ENCODE results near the gene MINDY2.
A peak's percentile ranks its signal among the peaks of the same experiment; 100 is the strongest.

The MINDY2 gene, protein sequence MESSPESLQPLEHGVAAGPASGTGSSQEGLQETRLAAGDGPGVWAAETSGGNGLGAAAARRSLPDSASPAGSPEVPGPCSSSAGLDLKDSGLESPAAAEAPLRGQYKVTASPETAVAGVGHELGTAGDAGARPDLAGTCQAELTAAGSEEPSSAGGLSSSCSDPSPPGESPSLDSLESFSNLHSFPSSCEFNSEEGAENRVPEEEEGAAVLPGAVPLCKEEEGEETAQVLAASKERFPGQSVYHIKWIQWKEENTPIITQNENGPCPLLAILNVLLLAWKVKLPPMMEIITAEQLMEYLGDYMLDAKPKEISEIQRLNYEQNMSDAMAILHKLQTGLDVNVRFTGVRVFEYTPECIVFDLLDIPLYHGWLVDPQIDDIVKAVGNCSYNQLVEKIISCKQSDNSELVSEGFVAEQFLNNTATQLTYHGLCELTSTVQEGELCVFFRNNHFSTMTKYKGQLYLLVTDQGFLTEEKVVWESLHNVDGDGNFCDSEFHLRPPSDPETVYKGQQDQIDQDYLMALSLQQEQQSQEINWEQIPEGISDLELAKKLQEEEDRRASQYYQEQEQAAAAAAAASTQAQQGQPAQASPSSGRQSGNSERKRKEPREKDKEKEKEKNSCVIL

DNA sequence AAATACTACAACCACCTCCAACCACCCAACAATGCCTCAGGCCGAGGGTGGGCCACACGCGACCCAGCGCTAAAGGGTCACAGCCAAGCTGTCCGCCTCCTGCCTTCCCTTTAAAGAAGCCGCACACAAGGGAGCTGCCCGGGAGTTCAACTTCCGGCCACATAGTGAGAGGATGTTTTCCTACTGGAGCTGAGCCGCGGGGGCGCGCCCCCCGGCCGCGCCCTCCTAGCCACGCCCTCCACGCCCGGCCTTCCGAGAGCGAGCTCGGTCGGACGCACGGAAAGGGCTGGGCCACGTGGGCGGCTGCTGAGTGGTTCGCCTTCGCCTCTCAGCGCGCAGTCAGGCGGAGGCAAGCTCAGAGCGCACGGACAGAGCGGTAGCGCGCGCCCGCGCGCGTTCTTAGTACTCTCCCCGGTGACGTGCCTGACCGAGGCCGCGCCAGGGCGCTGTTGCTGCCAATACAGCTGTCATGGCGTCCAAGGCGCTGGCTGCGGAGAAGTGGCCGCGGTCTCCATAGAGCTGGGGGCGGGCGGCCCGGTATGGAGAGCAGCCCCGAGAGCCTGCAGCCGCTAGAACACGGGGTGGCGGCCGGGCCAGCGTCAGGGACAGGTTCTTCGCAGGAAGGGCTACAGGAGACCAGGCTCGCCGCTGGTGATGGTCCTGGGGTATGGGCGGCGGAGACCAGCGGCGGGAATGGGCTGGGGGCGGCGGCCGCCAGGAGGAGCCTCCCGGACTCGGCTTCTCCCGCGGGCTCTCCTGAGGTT lies at the start of gene MINDY2:
Gene MINDY2 (plus strand): TSS at position 446 of the 764 bp plus-strand sequence. CDS start 94 bp downstream, at position 540.
- DNase-seq = peak; percentile 95

- DNase-seq = no peak
These were observed 46.6 kb upstream of the MINDY2 start for GRCh38 chr15:58724466-58724865.

DNA sequence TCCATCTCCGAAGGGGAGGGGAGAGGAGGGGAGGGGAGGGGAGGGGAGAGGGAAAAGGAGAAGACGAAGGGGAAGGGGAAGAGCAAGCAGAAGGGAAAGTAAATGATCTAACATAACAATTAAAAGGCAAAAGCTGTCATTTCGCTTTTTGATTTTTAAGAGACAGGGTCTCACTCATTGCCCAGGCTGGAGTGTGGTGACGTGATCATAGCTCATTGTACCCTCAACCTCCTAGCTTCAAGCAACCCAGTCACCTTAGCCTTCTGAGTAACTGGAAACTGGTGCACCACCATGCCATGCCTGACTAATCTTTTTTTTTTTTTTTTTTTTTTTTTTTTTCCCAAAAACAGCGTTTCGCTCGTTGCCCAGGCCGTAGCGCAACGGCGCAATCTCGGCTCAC lies 44.2 kb upstream of the MINDY2 start:
- DNase-seq = no peak

DNA sequence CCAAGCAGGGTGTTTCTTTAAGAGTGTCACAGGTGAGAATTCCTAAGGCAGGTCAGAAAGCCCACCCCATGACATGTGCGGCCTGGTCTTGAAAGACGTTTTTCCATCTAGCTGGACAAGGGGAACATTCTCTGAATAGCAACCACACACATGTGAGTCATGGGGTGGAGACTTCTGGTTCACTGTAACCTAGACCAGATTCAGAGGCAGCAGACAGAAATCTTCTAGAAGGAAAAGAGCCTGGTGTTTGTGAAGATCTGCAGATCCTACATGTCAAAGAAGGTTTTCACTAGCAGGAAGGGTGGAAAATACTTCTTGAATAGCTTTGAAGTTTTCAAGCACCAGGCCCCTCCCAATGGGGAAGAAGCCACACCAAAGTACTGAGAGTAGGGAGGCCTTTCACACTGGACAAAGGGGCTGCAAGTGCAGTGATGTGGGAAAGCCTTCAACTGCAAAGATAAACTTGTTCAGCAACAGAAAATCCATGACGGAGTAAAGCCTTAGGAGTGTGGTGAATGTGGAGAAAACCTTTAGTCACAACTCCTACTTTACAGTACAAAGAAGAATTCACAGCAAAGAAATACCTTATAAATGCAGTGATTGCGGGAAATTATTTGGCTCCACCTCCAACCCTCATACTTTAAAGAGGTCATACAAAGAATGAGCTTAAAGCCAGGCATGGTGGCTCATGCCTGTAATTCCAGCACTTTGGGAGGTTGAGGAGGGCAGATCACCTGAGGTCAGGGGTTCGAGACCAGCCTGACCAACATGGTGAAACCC lies 39.2 kb upstream of the MINDY2 start:
- DNase-seq = no peak

- DNase-seq = no peak
These were observed 38.3 kb upstream of the MINDY2 start for GRCh38 chr15:58732625-58733363.

- no peak for DNase-seq
These were observed 36.2 kb upstream of the MINDY2 start for GRCh38 chr15:58734859-58735258.

GRCh38 chr15:58736018-58736643 lies 35.0 kb upstream of the MINDY2 start:
- no peak for DNase-seq

DNA sequence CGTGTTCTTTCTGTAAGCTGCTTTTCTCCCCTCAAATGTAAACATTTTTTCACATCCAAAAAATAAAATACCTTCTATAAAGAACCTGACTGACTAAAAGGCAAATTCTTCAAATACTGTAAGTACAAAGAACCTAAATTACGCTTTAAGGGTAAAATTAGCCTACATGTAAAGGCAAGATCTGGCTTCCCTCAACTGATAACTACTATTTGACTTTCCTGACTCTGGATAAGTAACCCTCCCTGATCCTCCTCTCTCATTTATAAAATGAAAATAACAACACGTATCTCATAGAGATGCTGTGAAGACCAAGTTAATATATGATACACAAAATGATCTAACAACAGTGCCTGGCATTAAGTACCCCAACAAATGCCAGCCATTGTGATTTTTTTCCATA lies 33.8 kb upstream of the MINDY2 start:
- DNase-seq = no peak

- DNase-seq = no peak
These were observed 32.9 kb upstream of the MINDY2 start for GRCh38 chr15:58738046-58738707.

DNA sequence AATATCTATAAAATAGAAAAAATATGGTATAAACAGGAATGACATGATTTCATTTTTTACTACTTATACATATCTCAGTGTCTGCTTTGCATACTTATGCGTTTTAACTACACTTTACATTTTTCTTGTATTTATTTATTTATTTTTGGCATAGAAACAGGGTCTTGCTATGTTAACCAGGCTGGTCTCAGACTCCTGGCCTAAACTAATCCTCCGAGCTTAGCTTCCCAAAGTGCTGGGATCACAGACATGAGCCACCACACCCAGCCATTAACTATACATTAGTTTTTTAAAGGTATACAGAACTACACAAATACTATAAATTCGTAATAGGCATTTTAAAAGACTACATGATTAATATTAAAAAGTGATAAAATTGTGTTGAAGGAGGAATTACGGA lies 30.7 kb upstream of the MINDY2 start:
- DNase-seq = no peak

DNA sequence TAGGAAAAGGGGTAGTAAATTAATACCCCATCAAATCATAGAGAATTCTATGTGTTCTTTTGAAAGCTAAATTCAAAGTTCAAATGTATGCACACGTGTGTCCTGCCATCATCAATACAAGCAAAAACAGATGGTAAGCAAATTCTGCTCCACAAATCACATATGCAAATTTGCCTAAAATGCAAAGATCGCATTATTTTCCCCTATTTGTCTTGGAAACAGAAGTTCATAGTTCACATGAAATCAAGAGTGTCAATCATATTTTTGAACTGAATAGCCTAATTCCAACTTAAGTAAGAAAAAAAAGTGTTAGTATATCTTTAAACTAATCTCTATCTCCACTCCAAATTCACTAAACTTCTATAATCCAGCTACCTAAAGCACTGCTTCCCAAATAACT lies 30.1 kb upstream of the MINDY2 start:
- no peak for DNase-seq

GRCh38 chr15:58742022-58742813 lies 28.9 kb upstream of the MINDY2 start:
- DNase-seq = no peak

DNA sequence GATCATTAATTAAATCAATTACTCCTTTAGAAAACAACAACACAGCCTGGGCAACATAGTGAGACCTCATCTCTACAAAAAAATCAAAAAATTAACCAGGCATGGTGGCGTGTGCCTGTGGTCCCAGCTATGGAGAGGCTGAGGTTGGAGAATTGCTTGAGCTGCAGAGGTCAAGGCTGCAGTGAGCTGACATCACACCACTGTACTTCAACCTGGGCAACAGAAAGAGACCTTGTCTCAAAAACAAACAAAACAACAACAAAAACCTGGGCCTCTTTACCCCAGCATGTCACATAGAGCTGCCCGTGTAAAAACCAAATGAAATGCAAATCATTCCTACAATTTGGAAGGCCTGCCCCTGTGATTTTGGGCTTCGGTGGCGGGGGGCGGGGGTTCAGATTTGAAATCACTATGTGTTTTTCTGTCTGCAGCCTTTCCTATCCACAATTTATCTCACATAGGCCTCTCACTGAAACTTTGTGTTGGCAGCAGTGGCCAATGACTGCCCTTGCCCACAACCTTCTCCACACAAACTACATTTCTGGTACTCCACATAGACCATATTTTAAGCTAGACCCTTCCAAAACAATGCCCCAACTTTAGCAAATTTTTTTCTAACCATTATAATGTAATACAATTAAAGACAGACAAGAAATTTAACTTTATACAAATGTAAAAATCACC lies 28.1 kb upstream of the MINDY2 start:
- no peak for DNase-seq

GRCh38 chr15:58746174-58746573 lies 24.9 kb upstream of the MINDY2 start:
- no peak for DNase-seq

DNA sequence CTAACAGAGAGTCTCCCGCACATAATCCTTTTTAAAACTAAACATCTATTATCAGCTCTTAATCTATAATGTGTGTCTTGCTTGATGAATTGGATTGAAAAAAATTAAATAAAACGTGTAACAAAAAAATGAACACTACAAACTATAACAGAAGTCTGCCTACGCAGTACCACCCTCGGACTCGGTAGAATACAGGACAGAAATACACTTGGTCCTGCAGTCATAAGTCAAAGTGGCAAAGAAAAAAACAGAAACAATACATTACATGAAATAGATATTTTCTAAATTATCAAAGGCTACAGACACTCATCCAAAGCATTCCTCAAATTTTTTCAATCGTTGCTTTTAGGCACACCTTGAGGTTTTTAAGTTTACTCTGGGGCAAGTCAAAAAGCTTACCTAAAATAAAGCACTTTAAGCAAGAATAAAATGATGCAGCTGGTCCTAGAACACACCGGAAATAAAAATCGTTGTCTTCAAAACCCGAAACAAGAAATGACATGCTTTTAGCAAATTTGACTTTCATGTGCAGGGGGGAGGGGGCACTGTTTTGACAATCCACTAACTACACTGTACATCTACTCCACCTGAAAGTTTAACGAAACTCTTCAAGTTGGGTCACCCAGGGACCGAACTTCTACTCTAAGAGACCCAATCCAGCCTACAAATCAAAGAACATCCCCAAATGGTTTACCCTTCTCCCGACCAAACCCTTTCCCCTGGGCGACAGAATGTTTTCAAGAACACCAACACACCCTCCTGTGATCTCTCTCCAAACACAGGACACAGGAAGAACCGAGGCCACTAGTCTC lies 22.9 kb upstream of the MINDY2 start:
- DNase-seq = no peak

- peak; percentile 25 for DNase-seq
These were observed 22.1 kb upstream of the MINDY2 start for GRCh38 chr15:58748852-58749531.

GRCh38 chr15:58749532-58750337 lies 21.4 kb upstream of the MINDY2 start, which contains the start of gene ADAM10:
Gene ADAM10 (minus strand): TSS chr15:58749707. CDS start chr15:58749534, 173 bp downstream.
- DNase-seq = peak; percentile 97

Measured in NCI-H1092 treated with DMSO at 0.1 percent for 48 hours (cell line).